Measurements from ENCODE around the gene RTN4RL1. TPM values are rescaled to one million over a fixed set of nuclear protein-coding genes. Genes with fewer than 3 reads are reported as not detected.
A peak's percentile ranks its signal among the peaks of the same experiment; 100 is the strongest.

Gene RTN4RL1
- total RNA-seq, 1 donor from 2014 or later = 11.5 TPM

DNA sequence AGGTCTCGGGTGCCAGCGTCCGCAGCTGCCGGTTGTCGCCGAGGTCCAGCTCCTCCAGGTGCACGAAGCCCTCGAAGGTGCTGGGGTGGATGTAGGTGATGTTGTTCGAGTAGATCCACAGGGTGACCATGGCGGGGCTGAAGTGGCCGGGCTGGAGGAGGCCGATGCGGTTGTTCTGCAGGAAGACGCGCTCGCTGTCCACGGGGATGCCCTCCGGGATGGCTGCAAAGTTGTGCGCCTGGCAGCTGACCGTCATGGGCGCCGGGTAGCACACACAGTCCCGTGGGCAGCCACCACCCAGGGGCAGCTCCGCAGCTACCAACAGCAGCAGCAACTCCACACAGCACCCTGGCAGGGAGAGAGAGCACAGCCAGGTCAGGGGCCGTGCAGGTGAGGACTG is 87.7 kb downstream of the RTN4RL1 start:
- no peaks in the 10 kb centered on the region for H3K36me3 ChIP-seq
- DNase-seq (ENCODE audit: low spot score in 2 of 2) = no peak
- H3K9me3 ChIP-seq = no peaks in the 10 kb centered on the region
- H3K27me3 ChIP-seq = no peaks in the 10 kb centered on the region
- H3K27ac ChIP-seq = no peak overlapping the region
- no peaks in the 10 kb centered on the region for H3K4me1 ChIP-seq
- TF ChIP-seq, protein P1, sequence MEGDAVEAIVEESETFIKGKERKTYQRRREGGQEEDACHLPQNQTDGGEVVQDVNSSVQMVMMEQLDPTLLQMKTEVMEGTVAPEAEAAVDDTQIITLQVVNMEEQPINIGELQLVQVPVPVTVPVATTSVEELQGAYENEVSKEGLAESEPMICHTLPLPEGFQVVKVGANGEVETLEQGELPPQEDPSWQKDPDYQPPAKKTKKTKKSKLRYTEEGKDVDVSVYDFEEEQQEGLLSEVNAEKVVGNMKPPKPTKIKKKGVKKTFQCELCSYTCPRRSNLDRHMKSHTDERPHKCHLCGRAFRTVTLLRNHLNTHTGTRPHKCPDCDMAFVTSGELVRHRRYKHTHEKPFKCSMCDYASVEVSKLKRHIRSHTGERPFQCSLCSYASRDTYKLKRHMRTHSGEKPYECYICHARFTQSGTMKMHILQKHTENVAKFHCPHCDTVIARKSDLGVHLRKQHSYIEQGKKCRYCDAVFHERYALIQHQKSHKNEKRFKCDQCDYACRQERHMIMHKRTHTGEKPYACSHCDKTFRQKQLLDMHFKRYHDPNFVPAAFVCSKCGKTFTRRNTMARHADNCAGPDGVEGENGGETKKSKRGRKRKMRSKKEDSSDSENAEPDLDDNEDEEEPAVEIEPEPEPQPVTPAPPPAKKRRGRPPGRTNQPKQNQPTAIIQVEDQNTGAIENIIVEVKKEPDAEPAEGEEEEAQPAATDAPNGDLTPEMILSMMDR (IDR thresholded peaks at IDR 0.05) = no peak
- H3K4me3 ChIP-seq = no peak overlapping the region
- intact Hi-C loops (cut with DNase I) = no loop called here

DNA sequence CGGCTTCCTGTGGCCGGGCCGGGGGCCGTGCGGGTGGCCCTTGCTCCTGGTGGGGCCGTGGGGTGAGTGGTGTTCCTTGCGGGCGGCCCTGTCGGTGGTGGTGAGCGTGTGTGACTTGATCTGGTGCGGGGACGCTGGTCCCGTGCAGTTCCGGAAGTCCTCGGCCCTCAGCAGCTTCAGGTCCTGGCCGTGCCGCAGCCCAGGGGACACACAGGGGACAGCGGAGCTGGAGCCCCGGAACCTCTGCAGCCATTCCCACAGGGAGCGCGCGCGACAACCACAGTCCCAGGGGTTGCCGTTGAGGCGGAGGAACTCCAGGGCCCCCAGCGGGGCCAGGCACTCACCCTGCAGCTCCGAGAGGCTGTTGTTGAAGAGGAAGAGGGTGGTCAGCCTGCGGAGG is 88.4 kb downstream of the RTN4RL1 start:
- H3K4me3 ChIP-seq = no peak overlapping the region
- no peaks in the 10 kb centered on the region for H3K27me3 ChIP-seq
- DNase-seq (ENCODE audit: low spot score in 2 of 2) = no peak
- H3K4me1 ChIP-seq = no peaks in the 10 kb centered on the region
- no peaks in the 10 kb centered on the region for H3K9me3 ChIP-seq
- TF ChIP-seq, protein P1 (IDR thresholded peaks at IDR 0.05) = no peak
- no peaks in the 10 kb centered on the region for H3K36me3 ChIP-seq
- intact Hi-C loops (cut with DNase I) = no loop called here
- no peak overlapping the region for H3K27ac ChIP-seq

GRCh38 chr17:1934901-1935300 is 90.2 kb downstream of the RTN4RL1 start:
- no peaks in the 10 kb centered on the region for H3K36me3 ChIP-seq
- H3K27ac ChIP-seq = no peak overlapping the region
- no peak for DNase-seq (ENCODE audit: low spot score in 2 of 2)
- H3K4me1 ChIP-seq = no peaks in the 10 kb centered on the region
- intact Hi-C loops (cut with DNase I) = no loop called here
- H3K27me3 ChIP-seq = no peaks in the 10 kb centered on the region
- H3K9me3 ChIP-seq = no peaks in the 10 kb centered on the region
- TF ChIP-seq, protein P1 (IDR thresholded peaks at IDR 0.05) = no peak
- no peak overlapping the region for H3K4me3 ChIP-seq

DNA sequence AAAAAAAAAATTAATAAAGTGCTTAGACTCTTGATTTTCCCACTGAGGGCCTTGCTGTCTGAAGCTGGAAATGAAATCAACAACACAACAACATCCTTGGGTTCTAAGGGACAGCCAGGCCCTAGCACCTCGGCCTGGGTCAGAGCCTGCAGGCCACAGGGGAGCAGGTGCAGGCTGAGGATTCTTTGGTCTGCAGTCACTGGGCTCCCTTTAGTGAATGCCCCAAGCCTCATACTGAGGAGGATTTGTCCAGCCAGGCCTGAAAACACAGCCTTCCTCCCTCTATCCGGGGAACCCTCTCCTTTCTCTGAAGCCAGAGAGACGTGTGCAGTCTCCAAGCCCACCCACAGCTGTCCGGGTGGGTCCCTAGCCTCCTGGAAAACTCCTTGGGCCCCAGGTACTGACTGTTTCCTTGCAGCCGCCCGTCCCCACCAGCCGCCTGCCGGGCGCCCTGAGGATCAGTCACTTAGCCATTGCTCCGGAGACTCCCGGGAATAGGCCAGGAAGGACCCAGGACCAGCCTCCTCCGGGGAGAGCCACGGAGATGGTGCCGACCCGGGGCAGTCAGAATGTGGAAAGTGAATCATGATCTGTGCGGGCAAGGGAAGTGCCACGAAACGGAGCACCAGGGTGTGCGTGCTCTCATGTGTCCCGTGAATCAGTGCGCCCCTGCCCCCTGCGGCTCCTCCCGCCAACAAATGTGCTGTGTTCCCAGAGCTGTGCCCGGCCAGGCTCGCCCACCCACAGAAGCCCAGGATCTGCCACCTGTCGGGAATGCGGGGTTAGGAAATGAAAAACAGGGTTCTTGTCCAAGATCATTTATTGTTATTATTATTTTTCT is 91.0 kb downstream of the RTN4RL1 start:
- DNase-seq (ENCODE audit: low spot score in 2 of 2) = no peak
- no peaks in the 10 kb centered on the region for H3K9me3 ChIP-seq
- TF ChIP-seq, protein P1 (IDR thresholded peaks at IDR 0.05) = no peak
- H3K36me3 ChIP-seq = no peaks in the 10 kb centered on the region
- no peaks in the 10 kb centered on the region for H3K27me3 ChIP-seq
- H3K27ac ChIP-seq = no peak overlapping the region
- intact Hi-C loops (cut with DNase I) = no loop called here
- no peaks in the 10 kb centered on the region for H3K4me1 ChIP-seq
- H3K4me3 ChIP-seq = no peak overlapping the region

DNA sequence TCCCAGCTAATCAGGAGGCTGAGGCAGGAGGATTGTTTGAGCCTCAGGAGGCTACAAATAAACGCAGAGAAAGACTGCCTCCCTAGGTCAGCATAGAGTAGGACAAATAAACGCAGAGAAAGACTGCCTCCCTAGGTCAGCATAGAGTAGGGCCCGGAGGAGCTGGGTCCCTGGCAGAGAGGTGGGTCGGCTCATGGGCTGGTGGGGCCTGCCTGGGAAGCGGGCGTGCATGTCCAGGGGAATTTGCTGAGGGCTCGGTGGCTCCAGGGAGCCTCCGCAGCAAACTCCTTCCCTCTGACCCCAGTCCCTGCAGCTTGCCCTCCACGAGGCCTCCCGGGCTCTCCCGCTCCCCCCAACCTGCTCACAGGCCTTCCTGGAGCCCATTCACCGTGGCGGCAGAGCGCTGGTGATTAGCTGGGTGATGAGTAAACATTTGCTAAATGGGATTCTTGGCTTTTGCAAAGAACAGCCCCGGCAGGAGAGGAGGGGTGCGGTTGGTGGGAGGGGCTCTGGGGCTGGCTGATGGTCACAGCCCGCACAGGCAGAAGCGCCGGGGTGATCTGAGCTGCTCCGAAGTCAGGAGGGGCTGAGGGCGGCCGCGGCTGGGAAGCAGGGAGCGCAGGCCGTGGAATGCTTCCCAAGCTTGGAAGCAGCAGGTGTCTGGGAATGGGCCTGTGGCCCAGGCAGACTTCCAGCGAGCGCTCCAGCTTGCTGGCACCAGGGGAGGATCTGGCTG is 93.1 kb downstream of the RTN4RL1 start:
- H3K36me3 ChIP-seq = no peaks in the 10 kb centered on the region
- H3K4me3 ChIP-seq = peak overlapping the region in 1 of 2 donors; percentile 37
- intact Hi-C loops (cut with DNase I) = no loop called here
- no peaks in the 10 kb centered on the region for H3K4me1 ChIP-seq
- H3K27me3 ChIP-seq = no peaks in the 10 kb centered on the region
- DNase-seq (ENCODE audit: low spot score in 2 of 2) = no peak
- no peaks in the 10 kb centered on the region for H3K9me3 ChIP-seq
- TF ChIP-seq, protein P1 (IDR thresholded peaks at IDR 0.05) = no peak
- no peak overlapping the region for H3K27ac ChIP-seq

All from ascending aorta (tissue), 2 donors.